ENCODE measurements around the gene KRT81. TPM values are rescaled to one million over a fixed set of nuclear protein-coding genes. Genes with fewer than 3 reads are reported as not detected.

Gene KRT81
- total RNA-seq, 1 experiment from 2014 or later: 2.5 TPM

GRCh38 chr12:52236386-52237050 lies 54.8 kb downstream of the KRT81 start:
- no TSS peak for BruUV-seq (replicated peaks)
- ChIA-PET POLR2A (ENCODE audit: unreplicated experiment) (interaction anchor here (0.6 to 1.1 kb wide), 6 partner anchors 43 to 206 kb away, joined by 3 to 11 read pairs (median 6); no protein-coding TSS in a partner anchor), CTCF (interaction anchor here (0.7 kb wide), 1 partner anchor 542 kb away, joined by 6 read pairs; no protein-coding TSS in a partner anchor)
- intact Hi-C loops (cut with micrococcal nuclease; ENCODE audit: unreplicated experiment): no loop called here
- no peaks in the 10 kb centered on the region for H3K27me3 ChIP-seq (ENCODE audit: insufficient read depth, low read depth)
- peak overlapping the region; percentile 96 for H3K4me3 ChIP-seq
- H3K9me2 ChIP-seq (ENCODE audit: insufficient read depth): no peaks in the 10 kb centered on the region
- TF ChIP-seq, protein P1, sequence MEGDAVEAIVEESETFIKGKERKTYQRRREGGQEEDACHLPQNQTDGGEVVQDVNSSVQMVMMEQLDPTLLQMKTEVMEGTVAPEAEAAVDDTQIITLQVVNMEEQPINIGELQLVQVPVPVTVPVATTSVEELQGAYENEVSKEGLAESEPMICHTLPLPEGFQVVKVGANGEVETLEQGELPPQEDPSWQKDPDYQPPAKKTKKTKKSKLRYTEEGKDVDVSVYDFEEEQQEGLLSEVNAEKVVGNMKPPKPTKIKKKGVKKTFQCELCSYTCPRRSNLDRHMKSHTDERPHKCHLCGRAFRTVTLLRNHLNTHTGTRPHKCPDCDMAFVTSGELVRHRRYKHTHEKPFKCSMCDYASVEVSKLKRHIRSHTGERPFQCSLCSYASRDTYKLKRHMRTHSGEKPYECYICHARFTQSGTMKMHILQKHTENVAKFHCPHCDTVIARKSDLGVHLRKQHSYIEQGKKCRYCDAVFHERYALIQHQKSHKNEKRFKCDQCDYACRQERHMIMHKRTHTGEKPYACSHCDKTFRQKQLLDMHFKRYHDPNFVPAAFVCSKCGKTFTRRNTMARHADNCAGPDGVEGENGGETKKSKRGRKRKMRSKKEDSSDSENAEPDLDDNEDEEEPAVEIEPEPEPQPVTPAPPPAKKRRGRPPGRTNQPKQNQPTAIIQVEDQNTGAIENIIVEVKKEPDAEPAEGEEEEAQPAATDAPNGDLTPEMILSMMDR (conservative IDR thresholded peaks at IDR 0.05): no peak
- TF ChIP-seq EZH2 (IDR thresholded peaks at IDR 0.05; ENCODE audit: low read depth): no peak
- no peaks in the 10 kb centered on the region for H3K9me3 ChIP-seq (ENCODE audit: insufficient read depth, low read depth)
- H4K20me1 ChIP-seq (ENCODE audit: insufficient read depth): peaks cover 77% of the 10 kb centered on the region
- H3K27ac ChIP-seq: peak overlapping the region; percentile 97
- H3K4me1 ChIP-seq (replicated peaks; ENCODE audit: insufficient read depth): peaks cover 70% of the 10 kb centered on the region
- peaks cover 90% of the 10 kb centered on the region for H3K79me2 ChIP-seq (ENCODE audit: low read depth)
- peaks cover 66% of the 10 kb centered on the region for H3K36me3 ChIP-seq (ENCODE audit: low read depth)
- peak in 1 of 2 experiments; percentile 32 for DNase-seq
- peak overlapping the region; percentile 99 for H3K4me2 ChIP-seq
- no peak overlapping the region for H2AFZ ChIP-seq
- peaks cover 85% of the 10 kb centered on the region for H3F3A ChIP-seq (ENCODE audit: insufficient read depth, low read depth)

Other genes with a start within 250 kb of the KRT81 start
- gene NR4A1, start 240.1 kb downstream of the KRT81 start, total RNA-seq (2021): 6.5 and 13.4 TPM in 2 replicates
- gene ATG101, start 221.6 kb downstream of the KRT81 start, total RNA-seq (2021): 44.6 and 59.0 TPM in 2 replicates
- gene SMIM41, start 211.8 kb downstream of the KRT81 start, total RNA-seq (2021): 0.28 TPM in 1 of 2 replicates, not detected in the other
- 84.1 and 94.9 TPM in 2 replicates for gene KRT80, start 99.5 kb downstream of the KRT81 start, total RNA-seq (2021)
- gene KRT7, start 58.3 kb downstream of the KRT81 start, total RNA-seq (2021): 3,783 and 4,555 TPM in 2 replicates
- gene KRT86, start 16.9 kb downstream of the KRT81 start, total RNA-seq (2021): 2.7 and 5.7 TPM in 2 replicates
- gene KRT83, start 29.9 kb upstream of the KRT81 start, total RNA-seq (2021): 0.43 TPM in 1 of 2 replicates, not detected in the other
- gene KRT85, start 75.9 kb upstream of the KRT81 start, total RNA-seq (2021): not detected in 2 replicates
- gene KRT84, start 94.1 kb upstream of the KRT81 start, total RNA-seq (2021): not detected in 2 replicates
- gene KRT82, start 114.8 kb upstream of the KRT81 start, total RNA-seq (2021): not detected in 2 replicates
- not detected in 2 replicates for gene KRT75, start 142.8 kb upstream of the KRT81 start, total RNA-seq (2021)
- gene KRT6B, start 160.6 kb upstream of the KRT81 start, total RNA-seq (2021): 0.98 and 1.1 TPM in 2 replicates
- not detected in 2 replicates for gene KRT6C, start 182.3 kb upstream of the KRT81 start, total RNA-seq (2021)
- 55.9 and 87.5 TPM in 2 replicates for gene KRT6A, start 201.7 kb upstream of the KRT81 start, total RNA-seq (2021)
- gene KRT5, start 228.9 kb upstream of the KRT81 start, total RNA-seq (2021): 89.7 and 134 TPM in 2 replicates

Data from PC-9 (cell line).